Measurements from ENCODE around the gene HABP4.
"Not testable (repeated sequence)": the region's sequence is repeated elsewhere in the genome, so short reads cannot be mapped to it uniquely, and the experiment has no call there.

HABP4 gene

DNA sequence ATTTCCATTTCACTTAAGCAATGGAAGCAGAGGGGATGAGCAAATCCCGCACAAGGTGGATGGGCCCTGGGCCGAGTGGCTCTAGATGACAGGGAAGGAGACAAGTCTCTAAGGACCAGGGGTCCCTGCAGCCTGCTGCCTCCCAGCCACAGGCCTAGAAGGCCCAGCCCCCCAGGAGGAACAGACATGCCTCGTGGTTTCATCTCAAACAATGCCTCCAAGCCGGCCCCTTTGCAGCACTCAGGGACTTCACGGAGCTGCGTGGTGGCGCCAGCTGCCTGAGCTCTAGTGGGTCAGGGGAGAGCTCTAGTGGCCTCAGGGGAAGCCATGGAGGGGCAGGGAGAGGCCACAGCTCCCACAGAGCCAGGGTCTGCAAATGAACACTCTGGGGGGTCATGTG, 48.8 kb downstream of the HABP4 start:
- no peak for DNase-seq (ENCODE audit: low read depth in 2 of 2)

- DNase-seq (ENCODE audit: low read depth in 2 of 2), result no peak
Measured at GRCh38 chr9:96499257-96499656, 49.3 kb downstream of the HABP4 start.

GRCh38 chr9:96500696-96501632, 51.0 kb downstream of the HABP4 start:
- no peak for DNase-seq (ENCODE audit: low read depth in 2 of 2)

GRCh38 chr9:96501633-96502538, 51.9 kb downstream of the HABP4 start:
- no peak for DNase-seq (ENCODE audit: low read depth in 2 of 2)

- no peak for DNase-seq (ENCODE audit: low read depth in 2 of 2)
Measured at GRCh38 chr9:96502539-96503373, 52.8 kb downstream of the HABP4 start.

DNA sequence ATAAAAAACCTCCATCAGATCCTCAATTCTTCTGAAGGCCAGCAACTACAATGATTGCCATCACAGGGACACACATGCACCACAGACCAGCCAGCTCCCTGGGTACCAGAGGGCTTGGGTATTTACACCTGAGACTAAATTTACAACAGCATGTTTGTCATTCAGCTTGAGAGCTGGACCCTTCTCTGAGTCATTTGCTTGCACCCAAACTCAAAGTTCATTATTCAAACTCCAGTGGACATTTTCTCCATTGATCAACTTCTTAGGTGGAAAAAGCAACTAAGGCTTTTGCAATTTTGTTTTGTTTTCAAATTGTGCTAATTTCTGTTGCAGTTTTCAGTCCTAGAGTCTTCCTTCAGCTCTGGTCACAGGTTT, 53.4 kb downstream of the HABP4 start:
- DNase-seq (ENCODE audit: low read depth in 2 of 2), result not testable (repeated sequence)

DNA sequence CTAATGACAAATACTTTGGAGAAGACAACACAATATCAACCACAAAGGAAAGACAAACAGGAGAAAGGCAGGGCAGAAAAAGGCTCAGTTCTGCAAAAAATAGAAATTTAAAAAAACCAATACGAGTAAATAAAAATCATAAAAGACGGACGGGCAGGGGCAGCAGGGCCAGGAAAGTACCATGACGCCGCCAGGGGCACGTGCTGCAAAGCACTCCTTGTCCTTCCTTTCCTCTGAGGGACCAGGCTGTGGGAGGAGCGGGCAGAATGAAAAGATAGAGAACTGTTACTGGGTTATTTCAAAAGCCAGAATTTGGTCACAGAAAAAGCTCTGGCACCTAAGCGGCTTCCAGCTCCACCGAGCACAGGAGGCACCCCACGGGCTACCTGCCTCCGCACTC, 53.9 kb downstream of the HABP4 start:
- DNase-seq (ENCODE audit: low read depth in 2 of 2), result no peak

GRCh38 chr9:96505316-96505991, 55.5 kb downstream of the HABP4 start:
- DNase-seq (ENCODE audit: low read depth in 2 of 2), result no peak

- DNase-seq (ENCODE audit: low read depth in 2 of 2), result no peak
Measured at GRCh38 chr9:96508227-96508940, 58.4 kb downstream of the HABP4 start.

DNA sequence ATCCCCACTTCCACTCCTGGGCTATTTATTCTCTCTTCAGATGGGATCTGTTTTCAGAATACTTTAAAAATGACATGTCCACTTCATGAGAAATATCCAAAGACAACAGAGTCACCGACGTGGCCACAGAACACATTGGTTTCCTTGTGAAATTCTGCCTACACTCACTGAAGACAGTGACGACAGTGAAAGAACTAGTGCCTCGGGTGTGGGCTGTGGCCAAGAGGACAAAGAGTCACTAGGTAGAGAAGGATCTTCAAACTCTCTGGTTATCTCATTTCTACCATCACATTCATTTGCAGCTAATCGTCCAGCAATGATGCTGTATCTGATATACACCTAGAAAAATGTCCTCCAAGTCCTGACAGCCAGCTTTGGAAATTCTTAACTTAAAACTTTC, 59.1 kb downstream of the HABP4 start:
- no peak for DNase-seq (ENCODE audit: low read depth in 2 of 2)

DNA sequence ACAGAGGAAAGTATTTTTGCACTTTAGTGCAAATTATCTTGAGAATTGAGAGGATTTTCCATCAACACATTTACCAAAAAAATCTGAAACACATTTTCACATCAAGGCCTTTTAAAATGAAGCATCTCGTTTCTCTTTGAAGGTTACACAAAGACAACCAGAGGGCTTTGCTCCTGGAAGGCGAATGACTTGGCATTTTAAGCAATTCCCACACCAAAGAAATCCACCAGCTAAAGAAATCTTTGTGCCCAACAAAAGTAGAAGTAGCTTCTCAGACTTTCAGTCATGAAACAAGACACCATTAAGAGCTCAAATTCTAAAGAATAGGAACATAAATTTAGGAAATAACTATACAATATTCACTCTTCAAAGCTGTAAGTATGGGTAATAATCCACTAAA, 59.9 kb downstream of the HABP4 start:
- DNase-seq (ENCODE audit: low read depth in 2 of 2), result no peak

GRCh38 chr9:96510258-96510657, 60.3 kb downstream of the HABP4 start:
- DNase-seq (ENCODE audit: low read depth in 2 of 2), result no peak

DNA sequence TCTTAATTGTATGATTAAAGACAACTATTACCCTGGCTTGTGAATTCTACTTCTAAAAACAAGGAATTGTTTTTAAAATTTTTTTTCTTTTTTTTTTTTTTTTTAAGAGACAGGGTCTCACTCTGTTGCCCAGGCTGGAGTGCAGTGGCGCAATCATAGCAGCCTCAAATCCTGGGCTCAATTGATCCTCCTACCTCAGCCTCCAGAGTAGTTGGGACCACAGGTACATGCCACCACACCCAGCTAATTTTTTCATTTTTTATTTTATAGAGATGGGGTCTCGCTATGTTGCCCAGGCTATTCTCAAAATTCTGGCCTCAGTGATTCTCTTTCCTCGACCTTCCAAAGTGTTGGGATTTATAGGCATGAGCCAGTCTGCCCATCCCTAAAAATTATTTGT, 62.3 kb downstream of the HABP4 start:
- no peak for DNase-seq (ENCODE audit: low read depth in 2 of 2)

DNA sequence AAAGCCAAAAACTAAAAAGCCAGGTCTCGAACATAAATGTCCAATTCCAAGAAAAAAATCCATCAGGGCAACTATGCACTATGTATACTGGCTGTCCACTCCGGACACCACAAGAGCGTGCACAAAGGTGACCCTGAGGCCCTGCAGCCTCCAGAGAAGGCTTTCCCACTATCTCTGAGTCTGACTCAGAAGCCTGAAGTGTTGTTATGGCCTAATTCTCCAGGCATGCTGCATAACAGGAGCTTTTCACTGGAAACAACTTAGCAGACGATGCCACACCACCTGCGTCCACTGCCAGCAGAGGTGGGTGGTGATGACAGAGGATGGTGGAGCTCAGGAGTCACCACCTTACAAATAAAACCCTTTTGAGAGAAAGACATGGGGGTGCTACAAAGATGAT, 63.7 kb downstream of the HABP4 start:
- DNase-seq (ENCODE audit: low read depth in 2 of 2), result no peak

DNA sequence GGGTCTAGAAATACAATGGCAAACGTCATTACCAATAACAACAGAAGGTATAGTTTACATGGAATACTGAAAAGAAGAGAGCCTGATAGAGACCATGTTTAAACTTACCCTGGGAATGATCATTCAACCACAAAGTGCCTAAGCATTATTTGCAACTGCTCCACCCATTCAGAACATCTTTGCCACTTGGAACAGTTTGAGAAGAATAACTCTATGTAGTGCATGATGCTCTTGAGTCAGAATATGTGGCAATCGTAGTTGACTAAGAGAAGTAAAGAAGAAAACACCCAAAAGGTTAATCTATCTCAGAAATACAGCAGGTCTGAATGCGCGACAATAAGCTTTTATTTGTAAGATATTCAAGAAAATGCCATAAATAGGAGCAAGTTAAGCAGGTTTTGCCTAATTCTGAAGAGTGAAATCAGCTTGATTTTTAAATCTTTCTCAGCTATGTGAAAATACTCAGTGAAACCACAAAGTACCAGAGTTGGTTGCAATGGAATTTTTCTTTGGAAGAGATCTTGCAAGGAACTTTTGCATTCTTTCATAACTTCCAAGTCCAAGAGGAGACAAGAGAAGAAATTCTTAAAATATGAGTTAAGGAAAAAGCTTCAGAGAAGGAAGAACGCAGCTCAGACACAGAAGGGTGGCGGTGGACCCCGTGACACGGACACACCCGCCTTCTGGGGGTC, 64.3 kb downstream of the HABP4 start:
- no peak for DNase-seq (ENCODE audit: low read depth in 2 of 2)

- DNase-seq (ENCODE audit: low read depth in 2 of 2), result no peak
Measured at GRCh38 chr9:96514800-96515158, 64.8 kb downstream of the HABP4 start.

DNA sequence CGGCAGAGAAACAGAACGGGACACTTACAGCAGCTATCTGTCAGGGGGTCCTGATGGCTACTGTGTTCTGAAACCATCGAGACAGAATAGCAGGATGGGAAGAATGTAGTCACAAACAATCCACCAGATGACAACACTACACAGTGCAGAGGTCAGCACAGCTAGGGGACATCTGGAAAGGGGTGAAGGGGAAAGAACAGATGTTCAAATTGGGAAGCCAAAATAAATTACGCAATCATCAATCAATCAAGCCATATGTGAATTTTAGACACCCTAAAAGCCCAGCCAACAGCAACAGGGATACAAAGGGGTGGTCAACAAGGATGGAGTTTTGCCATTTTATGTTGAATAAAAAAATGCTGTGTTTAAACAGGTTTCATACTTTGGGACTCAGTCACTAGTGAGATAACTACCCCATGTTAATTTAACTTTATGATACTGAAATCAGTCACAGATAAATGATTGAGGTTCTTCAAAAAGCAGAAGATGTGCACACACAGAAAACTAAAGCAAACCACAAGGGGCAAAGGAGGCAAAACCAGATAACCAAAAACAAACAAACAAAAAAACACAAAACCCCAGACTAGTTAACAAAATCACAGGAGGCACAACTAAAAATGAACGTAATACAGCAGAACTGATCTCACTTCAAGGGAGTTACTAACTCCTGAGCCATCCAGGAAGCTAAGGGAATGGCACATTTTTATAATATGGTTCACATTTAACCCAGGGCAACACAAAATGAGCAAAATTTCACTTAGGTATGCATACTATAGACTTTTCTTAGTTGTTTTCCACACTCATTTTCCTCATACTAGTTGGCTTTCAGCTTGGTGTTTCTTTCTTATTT, 65.9 kb downstream of the HABP4 start:
- no peak for DNase-seq (ENCODE audit: low read depth in 2 of 2)

GRCh38 chr9:96519095-96519494, 69.1 kb downstream of the HABP4 start:
- no peak for DNase-seq (ENCODE audit: low read depth in 2 of 2)

- no peak for DNase-seq (ENCODE audit: low read depth in 2 of 2)
Measured at GRCh38 chr9:96519787-96520186, 69.8 kb downstream of the HABP4 start.
